Measurements from ENCODE around the gene EXPH5. TPM values are rescaled to one million over a fixed set of nuclear protein-coding genes. Genes with fewer than 3 reads are reported as not detected.

The EXPH5 gene
- total RNA-seq, 1 experiment from 2014 or later, result 13.5 TPM

GRCh38 chr11:108561535-108561991 is 32.0 kb downstream of the EXPH5 start:
- Histone ChIP-seq H3K4me2 (ENCODE audit: low read length) (no peak overlapping the region), H3K27me3 (ENCODE audit: low read length) (no peaks in the 10 kb centered on the region), H4K20me1 (ENCODE audit: low read length) (no peaks in the 10 kb centered on the region), H3K4me3 (ENCODE audit: low read length) (no peak overlapping the region), H3K79me2 (ENCODE audit: low read length) (no peaks in the 10 kb centered on the region), H3K9me2 (replicated peaks; ENCODE audit: low read length) (no peaks in the 10 kb centered on the region), H3K4me1 (ENCODE audit: insufficient read depth, low read length) (no peaks in the 10 kb centered on the region), H3F3A (ENCODE audit: low read length, unreplicated experiment) (no peaks in the 10 kb centered on the region), H3K9ac (ENCODE audit: low read length) (no peak overlapping the region), H3K9me3 (ENCODE audit: low read length) (no peaks in the 10 kb centered on the region), H3K36me3 (ENCODE audit: low read depth, low read length) (no peaks in the 10 kb centered on the region; the same call in 1 of the 2 replicates), H2AFZ (ENCODE audit: low read length) (no peak overlapping the region), H3K27ac (ENCODE audit: low read length) (no peak overlapping the region)
- CTCF ChIA-PET, result no interaction called here
- DNase-seq (peak; percentile 31), ATAC-seq (peak; percentile 38; the same call in 1 of the 2 replicates)
- TF ChIP-seq EZH2phosphoT487 (IDR thresholded peaks at IDR 0.05; ENCODE audit: borderline replicate concordance, low read length) (no peak), EZH2 (IDR thresholded peaks at IDR 0.05; ENCODE audit: low read length, unreplicated experiment) (no peak), CTCF (conservative IDR thresholded peaks at IDR 0.05; ENCODE audit: low read depth, low read length) (no peak)
- POLR2A ChIA-PET (ENCODE audit: unreplicated experiment), result no interaction called here
- BruUV-seq (replicated peaks), result no TSS peak
- intact Hi-C loops (cut with micrococcal nuclease), result no loop called here

GRCh38 chr11:108559904-108560303 is 33.7 kb downstream of the EXPH5 start:
- DNase-seq, result no peak
- H3K9me2 ChIP-seq (replicated peaks; ENCODE audit: low read length), result no peaks in the 10 kb centered on the region
- no peaks in the 10 kb centered on the region for H3K4me1 ChIP-seq (ENCODE audit: insufficient read depth, low read length)
- no peak overlapping the region for H3K9ac ChIP-seq (ENCODE audit: low read length)
- H3K4me2 ChIP-seq (ENCODE audit: low read length), result no peak overlapping the region
- H3K27ac ChIP-seq (ENCODE audit: low read length), result no peak overlapping the region
- no peak overlapping the region for H2AFZ ChIP-seq (ENCODE audit: low read length)
- intact Hi-C loops (cut with micrococcal nuclease), result no loop called here
- ATAC-seq, result no peak
- no TSS peak for BruUV-seq (replicated peaks)
- CTCF ChIA-PET, result no interaction called here
- no peaks in the 10 kb centered on the region for H3K9me3 ChIP-seq (ENCODE audit: low read length)
- no peaks in the 10 kb centered on the region for H3K79me2 ChIP-seq (ENCODE audit: low read length)
- H3K27me3 ChIP-seq (ENCODE audit: low read length), result no peaks in the 10 kb centered on the region
- POLR2A ChIA-PET (ENCODE audit: unreplicated experiment), result no interaction called here
- TF ChIP-seq EZH2phosphoT487 (IDR thresholded peaks at IDR 0.05; ENCODE audit: borderline replicate concordance, low read length), result no peak
- peaks cover 1% of the 10 kb centered on the region; the same call in 1 of the 2 replicates for H3K36me3 ChIP-seq (ENCODE audit: low read depth, low read length)
- no peaks in the 10 kb centered on the region for H4K20me1 ChIP-seq (ENCODE audit: low read length)
- no peaks in the 10 kb centered on the region for H3F3A ChIP-seq (ENCODE audit: low read length, unreplicated experiment)
- no peak overlapping the region for H3K4me3 ChIP-seq (ENCODE audit: low read length)

GRCh38 chr11:108559340-108559739 is 34.2 kb downstream of the EXPH5 start:
- POLR2A ChIA-PET (ENCODE audit: unreplicated experiment), result interaction anchor here (0.6 kb wide), 1 partner anchor 10 kb away, joined by 3 read pairs; no protein-coding TSS in a partner anchor
- H4K20me1 ChIP-seq (ENCODE audit: low read length), result no peaks in the 10 kb centered on the region

More at GRCh38 chr11:108559340-108559739, 34.2 kb downstream of the EXPH5 start:
- no peaks in the 10 kb centered on the region for H3K79me2 ChIP-seq (ENCODE audit: low read length)
- BruUV-seq (replicated peaks), result no TSS peak
- no peaks in the 10 kb centered on the region for H3K9me2 ChIP-seq (replicated peaks; ENCODE audit: low read length)
- H3K27me3 ChIP-seq (ENCODE audit: low read length), result no peaks in the 10 kb centered on the region
- no peak overlapping the region for H3K27ac ChIP-seq (ENCODE audit: low read length)
- intact Hi-C loops (cut with micrococcal nuclease), result no loop called here
- H3K4me1 ChIP-seq (ENCODE audit: insufficient read depth, low read length), result no peaks in the 10 kb centered on the region
- H3K4me2 ChIP-seq (ENCODE audit: low read length), result no peak overlapping the region
- CTCF ChIA-PET, result no interaction called here
- TF ChIP-seq CTCF (conservative IDR thresholded peaks at IDR 0.05; ENCODE audit: low read depth, low read length), result no peak
- no peak for TF ChIP-seq EZH2 (IDR thresholded peaks at IDR 0.05; ENCODE audit: low read length, unreplicated experiment)
- no peak for TF ChIP-seq EZH2phosphoT487 (IDR thresholded peaks at IDR 0.05; ENCODE audit: borderline replicate concordance, low read length)
- H3K4me3 ChIP-seq (ENCODE audit: low read length), result no peak overlapping the region
- peaks cover 2% of the 10 kb centered on the region; the same call in 1 of the 2 replicates for H3K36me3 ChIP-seq (ENCODE audit: low read depth, low read length)
- no peak overlapping the region for H2AFZ ChIP-seq (ENCODE audit: low read length)
- DNase-seq (no peak), ATAC-seq (peak; percentile 24; the same call in 1 of the 2 replicates)
- no peaks in the 10 kb centered on the region for H3K9me3 ChIP-seq (ENCODE audit: low read length)
- no peaks in the 10 kb centered on the region for H3F3A ChIP-seq (ENCODE audit: low read length, unreplicated experiment)
- no peak overlapping the region for H3K9ac ChIP-seq (ENCODE audit: low read length)
